Right cardiac atrium (tissue), 5 donors: ENCODE data around the gene IGF2R. TPM values are rescaled to one million over a fixed set of nuclear protein-coding genes. Genes with fewer than 3 reads are reported as not detected.
A peak's percentile ranks its signal among the peaks of the same experiment; 100 is the strongest.

Experiments used
- ATAC-seq, 2 donors: fragments of 200-7000 bp; cut with Tn5 transposase; one replicate each; pipeline versions ENCODE4 v1.8.0 to v1.9.1; 2020; ENCODE audit warnings: moderate library complexity in 2 of 2, mild to moderate bottlenecking in 1 of 2
- DNase-seq, 3 donors: peaks; one replicate each; pipeline ENCODE4 v3.0.0-alpha.2; 2020
- H3K27ac ChIP-seq: one replicate; pipeline ENCODE4 v1.5.1; 2013; ENCODE audit warnings: mild to moderate bottlenecking, low read length, control low read depth, moderate library complexity
- H3K27me3 ChIP-seq: one replicate; pipeline ENCODE4 v1.6.1; 2013; ENCODE audit not compliant: control insufficient read depth, insufficient read depth
- H3K4me1 ChIP-seq: one replicate; pipeline ENCODE4 v1.6.1; 2013; ENCODE audit warnings: low read length; ENCODE audit not compliant: control insufficient read depth, insufficient read depth
- H3K4me3 ChIP-seq: one replicate; pipeline ENCODE4 v1.5.1; 2013; ENCODE audit warnings: low read length, control low read depth
- H3K9me3 ChIP-seq: one replicate; pipeline ENCODE4 v1.6.1; 2013; ENCODE audit warnings: low read length; ENCODE audit not compliant: control insufficient read depth
- WGBS: extraction: QIAGEN DNeasy Blood & Tissue Kit; methylation state at CpG from one replicate; pipeline ENCODE4 v1.1.7; 2013; 5-methylcytosine and 5-hydroxymethylcytosine counted together
- intact Hi-C, 4 donors: fragments of 100-400 bp; cut with DNase I; formaldehyde crosslinking; loops; one replicate each; pipeline versions ENCODE4 v1.11.0 to v1.14.0; 2022 to 2023
- polyA plus RNA-seq: library from polyadenylated mRNA; stranded (reverse); fragments of 200-250 nt; gene quantifications from one replicate; pipeline ENCODE4 v1.2.3, GENCODE V29; 2013
- total RNA-seq, 4 donors: library from RNA; stranded (reverse); fragmentation: NEBNext Ultra II Directional; extraction: Animal tissue kit (Norgen Biotek cat#: 25700); gene quantifications; one replicate each; pipeline ENCODE4 v1.2.1, GENCODE V29; 2021
- donor health status: healthy with polysubstance abuse.
- donor health status: DM: no; HTN: yes; CAD: no.
- donor health status: DM: no; HTN: no; CAD: no.
- donor health status: DM: no; HTN: yes; CAD: no; lungs with severe emphysema.
- donor health status: DM: yes; HTN: yes; CAD: no.

IGF2R gene
- total and polyA plus RNA-seq, 5 donors, result 19.6 to 48.9 (median 46.5) TPM

DNA sequence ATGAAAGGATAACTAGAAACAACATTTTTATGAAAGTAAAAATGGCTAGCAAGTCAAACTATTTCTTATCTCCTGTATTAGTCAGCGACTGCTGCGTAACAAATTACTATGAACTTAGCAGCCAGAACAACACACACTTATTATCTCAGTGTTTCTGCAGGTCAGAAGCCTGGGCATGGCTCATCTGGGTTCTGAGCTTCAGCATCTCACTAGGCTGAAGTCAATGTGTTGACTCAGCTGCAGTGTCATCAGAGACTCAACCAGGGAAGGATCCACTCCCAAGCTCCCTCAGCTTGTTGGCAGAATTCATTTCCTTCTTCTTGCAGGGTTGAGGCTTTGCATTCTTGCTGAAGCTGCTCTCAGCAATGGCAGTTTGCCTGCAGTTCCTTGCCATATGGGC is 33.2 kb upstream of the IGF2R start:
- Histone ChIP-seq H3K4me3 (no peak overlapping the region), H3K27ac (no peak overlapping the region), H3K4me1 (peaks cover 5% of the 10 kb centered on the region), H3K27me3 (no peaks in the 10 kb centered on the region), H3K9me3 (peaks cover 3% of the 10 kb centered on the region)
- DNase-seq (peak in 2 of 3 donors; percentile 27 to 48), ATAC-seq (peak; percentile 20 to 58)
- WGBS, result 74% methylated on average over 2 of the region's 2 CpGs
- intact Hi-C loops, result no loop called here

DNA sequence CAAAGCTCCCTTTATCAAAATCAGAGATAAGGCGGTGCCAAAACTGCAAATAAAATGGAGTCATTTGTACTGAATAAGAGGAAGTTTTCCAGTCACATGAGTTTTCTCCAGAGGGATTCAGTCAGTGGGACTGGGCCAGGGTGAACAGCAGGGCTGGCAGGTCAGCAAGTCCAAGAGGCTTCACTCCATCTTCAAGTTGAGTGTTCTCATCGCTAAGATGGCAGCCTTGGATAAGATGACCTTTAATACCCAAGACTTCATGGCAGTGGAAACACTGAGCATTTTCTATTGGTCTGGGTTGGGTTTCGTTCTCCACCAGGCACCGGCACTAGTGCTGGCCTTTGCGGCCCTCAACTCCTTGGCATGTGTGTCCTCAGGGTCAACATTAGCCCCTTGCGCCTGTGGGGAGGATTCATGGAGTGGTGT is 29.3 kb upstream of the IGF2R start:
- Histone ChIP-seq H3K27me3 (no peaks in the 10 kb centered on the region), H3K4me1 (peaks cover 5% of the 10 kb centered on the region), H3K9me3 (peaks cover 3% of the 10 kb centered on the region), H3K4me3 (no peak overlapping the region), H3K27ac (peak overlapping the region; percentile 37)
- intact Hi-C loops, result loop anchor here in 3 of 4 donors (5.0 to 10.0 kb wide), 4 partner anchors 75 to 247 kb away; partner anchors contain the start of gene SOD2 (in 2 of the 3)
- peak; percentile 77 to 83 (median 82) for DNase-seq
- peak; percentile 85 to 87 for ATAC-seq
- 43% methylated on average over 6 of the region's 6 CpGs for WGBS

DNA sequence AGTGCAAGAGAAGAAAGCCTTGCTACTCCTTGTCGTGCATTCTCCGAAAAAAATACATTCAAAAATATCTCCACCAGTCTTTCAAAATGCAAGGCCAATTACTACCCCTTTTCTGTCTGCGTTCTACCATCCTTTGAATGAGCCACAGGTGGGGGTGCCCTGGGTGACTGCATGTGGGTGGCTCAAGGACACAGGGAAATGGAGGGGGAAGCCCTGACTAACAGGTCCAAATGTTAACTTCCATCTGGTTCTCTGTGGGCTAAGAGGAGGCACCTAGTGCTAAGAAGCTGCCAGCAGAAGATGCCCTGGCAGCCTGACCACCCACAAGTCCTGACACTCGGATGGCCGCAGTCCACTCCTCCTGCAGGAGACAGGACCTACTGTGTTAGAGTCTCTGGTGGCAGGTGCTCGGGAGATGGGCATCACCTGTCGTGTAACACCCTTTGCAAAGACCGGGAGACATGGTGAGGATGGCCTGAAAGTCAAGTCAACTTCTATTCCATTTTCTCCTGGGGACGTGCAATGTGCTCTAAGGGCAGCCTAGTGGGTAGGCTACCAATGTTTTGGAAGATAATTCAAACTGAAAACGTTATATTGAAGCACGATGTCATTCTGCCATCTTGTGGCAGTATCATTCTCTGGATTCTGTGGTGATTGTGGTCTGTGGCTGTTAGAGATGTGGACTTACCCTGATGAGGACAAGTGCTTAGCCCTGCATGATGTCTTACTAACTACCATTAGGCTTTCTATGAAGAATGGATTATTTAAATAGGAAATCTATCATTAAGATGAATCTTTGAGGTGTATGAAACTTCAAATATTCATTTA is 27.4 kb upstream of the IGF2R start:
- Histone ChIP-seq H3K9me3 (no peaks in the 10 kb centered on the region), H3K27ac (no peak overlapping the region), H3K27me3 (no peaks in the 10 kb centered on the region), H3K4me1 (peaks cover 5% of the 10 kb centered on the region), H3K4me3 (no peak overlapping the region)
- intact Hi-C loops, result loop anchor here in 3 of 4 donors (5.0 to 10.0 kb wide), 4 partner anchors 77 to 249 kb away; partner anchors contain the start of gene SOD2 (in 2 of the 3)
- 73% methylated on average over 11 of the region's 11 CpGs for WGBS
- no peak for DNase-seq
- ATAC-seq, result peak; percentile 21 to 25

DNA sequence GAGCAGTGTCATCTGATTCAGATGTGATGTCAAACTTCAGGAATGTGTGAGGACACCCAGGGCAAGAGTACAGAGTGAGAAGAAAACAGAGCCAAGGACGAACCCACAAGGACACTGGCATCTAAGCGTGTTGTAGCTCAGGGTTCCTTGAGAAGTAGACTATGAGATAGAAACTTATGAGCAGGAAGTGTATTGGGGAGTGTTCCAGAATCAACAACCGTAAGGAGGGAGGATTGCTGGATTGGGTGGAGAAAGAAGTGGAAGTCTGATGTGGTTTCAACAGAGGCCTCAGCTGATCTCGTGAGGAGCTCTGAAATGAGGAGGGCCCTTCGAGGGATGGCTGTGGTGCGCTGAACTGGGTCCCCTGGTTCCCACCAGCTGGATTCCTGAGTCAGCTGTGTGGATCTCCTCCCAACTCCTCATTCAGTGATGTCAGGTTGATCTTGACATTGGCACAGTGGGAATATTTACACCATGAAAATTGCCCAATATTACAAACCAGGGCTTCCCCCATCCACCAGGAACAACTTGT is 25.7 kb upstream of the IGF2R start:
- H3K27me3 ChIP-seq, result no peaks in the 10 kb centered on the region
- H3K9me3 ChIP-seq, result no peaks in the 10 kb centered on the region
- no peak overlapping the region for H3K4me3 ChIP-seq
- ATAC-seq (peak; percentile 64 to 67), DNase-seq (peak in 2 of 3 donors; percentile 32 to 70)
- WGBS, result 42% methylated on average over 6 of the region's 6 CpGs
- H3K27ac ChIP-seq, result no peak overlapping the region
- intact Hi-C loops, result loop anchor here in 3 of 4 donors (5.0 to 10.0 kb wide), 4 partner anchors 78 to 251 kb away; partner anchors contain the start of gene SOD2 (in 2 of the 3)
- H3K4me1 ChIP-seq, result peaks cover 5% of the 10 kb centered on the region

DNA sequence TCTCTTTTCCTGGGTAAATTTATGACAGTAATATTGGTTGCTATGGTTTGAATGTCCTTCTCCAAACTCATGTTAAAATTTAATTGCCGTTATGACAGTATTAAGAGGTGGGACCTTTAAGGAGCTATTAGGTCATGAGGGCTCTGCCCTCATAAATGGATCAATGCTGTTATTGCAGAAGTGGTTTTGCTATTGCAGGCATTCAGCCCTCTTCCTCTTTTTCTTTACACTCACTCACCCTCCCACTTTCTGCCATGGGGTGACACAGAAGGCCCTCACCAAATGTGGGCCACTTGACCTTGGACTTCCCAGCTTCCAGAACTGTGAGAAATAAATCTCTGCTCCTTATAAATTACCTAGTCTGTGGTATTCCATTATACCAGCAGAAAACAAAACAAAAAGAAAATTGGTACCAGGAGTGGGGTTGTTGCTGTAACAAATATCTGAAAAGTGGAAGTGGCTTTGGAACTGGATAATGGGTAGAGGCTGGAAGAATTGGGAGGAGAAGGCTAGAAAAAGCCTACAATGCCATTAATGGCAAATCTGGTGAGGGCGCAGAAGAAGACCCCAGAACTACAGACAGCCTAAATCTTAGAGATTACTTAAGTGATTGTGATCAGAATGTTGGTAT is 24.8 kb upstream of the IGF2R start:
- no peaks in the 10 kb centered on the region for H3K9me3 ChIP-seq
- ATAC-seq (no peak), DNase-seq (no peak)
- WGBS, result 91% methylated on average over 2 of the region's 2 CpGs
- H3K4me3 ChIP-seq, result no peak overlapping the region
- H3K4me1 ChIP-seq, result peaks cover 5% of the 10 kb centered on the region
- no peaks in the 10 kb centered on the region for H3K27me3 ChIP-seq
- H3K27ac ChIP-seq, result no peak overlapping the region
- intact Hi-C loops, result loop anchor here in 3 of 4 donors (5.0 to 10.0 kb wide), 4 partner anchors 79 to 252 kb away; partner anchors contain the start of gene SOD2 (in 2 of the 3)

DNA sequence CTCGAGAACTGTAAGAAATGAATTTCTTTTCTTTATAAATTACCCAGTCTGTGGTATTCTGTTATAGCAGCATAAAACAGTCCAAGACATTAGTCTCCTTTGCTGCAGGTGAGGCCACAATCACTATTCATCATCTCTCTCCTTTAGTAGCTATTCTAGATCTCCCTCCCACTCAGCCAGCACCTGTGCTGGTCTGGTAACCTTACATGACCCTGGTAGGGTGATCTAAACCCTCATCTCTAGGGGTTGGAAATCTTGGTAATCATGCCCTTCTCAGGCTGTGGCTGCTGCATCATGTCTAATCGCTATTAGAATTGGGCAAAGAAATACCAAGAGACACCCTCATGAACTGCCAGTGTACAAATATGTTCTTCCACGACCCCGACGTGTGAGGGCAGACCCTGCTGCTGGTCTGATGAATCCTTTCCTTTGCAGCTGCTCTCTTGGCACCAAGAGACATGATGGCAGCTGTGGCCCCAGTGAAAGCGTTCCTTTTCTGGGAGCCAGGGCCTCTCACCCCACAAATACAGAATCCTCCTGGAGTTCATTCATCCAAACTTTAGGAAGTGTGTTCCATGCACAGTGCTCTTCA is 23.0 kb upstream of the IGF2R start:
- no peaks in the 10 kb centered on the region for H3K27me3 ChIP-seq
- intact Hi-C loops, result loop anchor here in 2 of 4 donors (10.0 kb wide), 2 partner anchors 81 to 251 kb away; partner anchors contain the start of gene SOD2 (in 1 of the 2)
- DNase-seq, result no peak
- H3K4me3 ChIP-seq, result no peak overlapping the region
- no peak overlapping the region for H3K27ac ChIP-seq
- 93% methylated on average over 6 of the region's 6 CpGs for WGBS
- H3K4me1 ChIP-seq, result no peaks in the 10 kb centered on the region
- no peaks in the 10 kb centered on the region for H3K9me3 ChIP-seq
- ATAC-seq, result no peak

DNA sequence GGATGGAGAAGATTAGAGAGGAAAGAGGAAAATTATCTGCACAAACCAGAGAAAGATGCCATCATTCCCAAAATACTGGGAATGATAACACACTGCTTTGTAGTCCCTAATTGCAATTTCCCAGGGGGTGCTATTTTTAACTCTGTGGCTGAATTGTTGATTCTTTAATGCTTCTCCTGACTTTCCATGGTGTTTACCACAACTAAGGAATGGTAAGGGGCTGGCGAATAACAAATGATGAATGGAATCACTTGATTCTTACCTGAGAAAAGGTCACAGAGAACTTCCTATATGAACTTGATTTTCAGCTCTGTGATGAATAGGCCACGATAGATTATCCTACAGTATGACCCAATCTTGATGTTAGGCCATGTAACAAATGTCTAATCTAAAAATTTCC is 22.0 kb upstream of the IGF2R start:
- Histone ChIP-seq H3K4me3 (no peak overlapping the region), H3K27me3 (no peaks in the 10 kb centered on the region), H3K27ac (no peak overlapping the region), H3K9me3 (no peaks in the 10 kb centered on the region), H3K4me1 (peaks cover 2% of the 10 kb centered on the region)
- ATAC-seq (no peak), DNase-seq (no peak)
- intact Hi-C loops, result loop anchor here in 2 of 4 donors (10.0 kb wide), 2 partner anchors 82 to 252 kb away; partner anchors contain the start of gene SOD2 (in 1 of the 2)
- WGBS, result 87% methylated on average over 2 of the region's 2 CpGs

DNA sequence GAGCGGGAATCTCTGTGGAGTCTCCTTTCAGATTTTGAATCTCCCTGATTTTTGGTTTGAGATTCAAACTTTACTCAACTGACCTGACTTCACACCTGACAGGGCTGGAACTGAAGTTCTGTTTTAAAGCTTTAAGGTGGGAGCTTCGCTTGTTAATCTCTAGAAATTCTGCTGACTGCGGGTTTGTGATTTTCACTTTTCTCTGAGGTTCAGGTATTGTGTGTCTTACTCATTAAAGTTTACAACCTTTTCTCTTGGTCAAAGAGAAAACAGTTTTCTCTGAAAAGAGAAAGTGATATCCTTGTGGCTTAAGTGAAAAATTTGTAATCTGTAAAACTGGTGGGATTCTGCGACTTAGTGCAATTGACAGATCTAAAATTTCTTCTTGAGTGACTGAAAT is 20.7 kb upstream of the IGF2R start:
- H3K27ac ChIP-seq, result no peak overlapping the region

DNA sequence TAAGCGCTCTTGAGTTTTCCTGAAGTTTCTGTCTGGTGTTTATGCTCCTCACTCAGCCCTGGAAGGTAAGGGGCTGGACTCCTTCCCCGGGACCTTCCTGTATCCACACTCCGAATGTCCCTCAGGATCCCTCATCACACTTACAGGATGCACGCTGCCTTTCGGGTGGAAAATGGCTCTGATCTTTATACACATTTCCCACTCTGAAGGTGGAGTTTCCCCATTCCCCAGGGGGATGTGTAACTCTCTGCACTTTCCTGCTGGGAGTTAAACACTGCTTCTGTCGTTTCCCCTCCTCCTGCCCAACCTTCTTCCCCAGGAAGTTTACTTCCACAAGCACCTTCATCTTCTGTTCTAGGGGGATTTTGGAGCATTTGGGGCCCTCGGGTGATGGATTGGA is 17.1 kb upstream of the IGF2R start:
- DNase-seq (peak in 1 of 3 donors; percentile 34), ATAC-seq (peak; percentile 12 to 73)
- intact Hi-C loops, result no loop called here
- WGBS, result 61% methylated on average over 7 of the region's 7 CpGs
- H3K4me3 ChIP-seq, result no peak overlapping the region
- peaks cover 7% of the 10 kb centered on the region for H3K4me1 ChIP-seq
- H3K9me3 ChIP-seq, result no peaks in the 10 kb centered on the region
- no peaks in the 10 kb centered on the region for H3K27me3 ChIP-seq
- H3K27ac ChIP-seq, result no peak overlapping the region

More for the DNA sequence above, 20.7 kb upstream of the IGF2R start:
- Histone ChIP-seq H3K4me3 (no peak overlapping the region), H3K27me3 (no peaks in the 10 kb centered on the region), H3K4me1 (peaks cover 7% of the 10 kb centered on the region), H3K9me3 (no peaks in the 10 kb centered on the region)
- ATAC-seq, result no peak
- WGBS, result 98% methylated on average over 4 of the region's 4 CpGs
- no peak for DNase-seq
- intact Hi-C loops, result loop anchor here in 2 of 4 donors (10.0 kb wide), 2 partner anchors 83 to 253 kb away; partner anchors contain the start of gene SOD2 (in 1 of the 2)

DNA sequence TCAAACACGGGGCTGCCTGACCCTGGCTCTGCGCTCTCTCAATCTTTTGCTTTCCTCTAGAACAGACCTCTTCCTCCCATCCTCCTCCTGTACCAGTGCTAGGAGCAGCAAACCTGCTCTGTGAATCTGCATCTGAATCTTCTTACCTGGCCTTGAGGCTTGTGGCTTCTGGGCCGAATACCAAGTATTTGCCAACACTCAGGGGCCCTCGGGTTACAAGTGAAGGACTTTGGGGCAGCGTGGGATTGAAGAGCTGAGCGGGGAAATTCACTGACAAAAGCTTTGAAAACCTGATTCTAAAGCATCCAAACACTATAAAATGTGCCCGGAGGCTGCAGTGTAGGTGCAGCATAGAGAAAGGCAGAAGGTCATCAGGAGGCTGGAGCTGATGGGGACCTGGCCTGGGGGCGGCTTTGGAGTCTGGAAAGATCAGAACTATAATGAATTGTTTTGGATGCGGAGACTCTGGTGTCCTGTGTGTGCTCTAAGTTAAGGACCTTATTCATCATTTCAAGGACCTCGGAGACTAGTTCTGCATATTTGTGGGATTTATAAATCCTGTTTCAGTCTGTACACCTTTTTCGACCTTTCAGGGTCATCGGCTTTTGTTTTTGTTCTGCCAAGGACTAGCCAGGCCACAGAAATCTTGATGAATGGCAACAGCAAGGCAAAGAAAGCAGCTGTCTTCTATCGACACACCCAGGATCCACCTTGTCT is 16.4 kb upstream of the IGF2R start:
- intact Hi-C loops, result no loop called here
- 79% methylated on average over 13 of the region's 13 CpGs for WGBS

More for the DNA sequence above, 16.4 kb upstream of the IGF2R start:
- Histone ChIP-seq H3K27me3 (no peaks in the 10 kb centered on the region), H3K4me1 (peaks cover 7% of the 10 kb centered on the region), H3K27ac (no peak overlapping the region), H3K9me3 (no peaks in the 10 kb centered on the region), H3K4me3 (no peak overlapping the region)
- ATAC-seq (no peak), DNase-seq (peak in 1 of 3 donors; percentile 11)
